Stimulated activated CD8-positive, alpha-beta memory T cell treated with anti-CD3 and anti-CD28 coated beads, Interleukin-4, amount 100 ng/mL, for 1 hour (primary cell): ENCODE results near the gene RIT1.
A peak's percentile ranks its signal among the peaks of the same experiment; 100 is the strongest.

Source experiments
- DNase-seq, 2 donors: peaks; one replicate each; pipeline ENCODE4 v3.0.0-alpha.2; 2020; ENCODE audit warnings: low read depth in 2 of 2, low spot score in 1 of 2

The RIT1 gene

GRCh38 chr1:155911156-155912055, at the start of gene RIT1:
TSS of gene RIT1 (minus strand) at chr1:155911349. CDS start at chr1:155910761, 588 bp downstream.
- DNase-seq, result peak; percentile 68 to 73

- DNase-seq, result no peak
These were observed 49.1 kb upstream of the RIT1 start for GRCh38 chr1:155960081-155960745.

- DNase-seq, result no peak
These were observed 46.3 kb upstream of the RIT1 start for GRCh38 chr1:155957411-155957915.

GRCh38 chr1:155954645-155955044, 43.5 kb upstream of the RIT1 start:
- no peak for DNase-seq

- DNase-seq, result no peak
These were observed 41.3 kb upstream of the RIT1 start for GRCh38 chr1:155952505-155952890.

GRCh38 chr1:155951753-155952504, 40.8 kb upstream of the RIT1 start:
- no peak for DNase-seq

GRCh38 chr1:155950829-155951228, 39.7 kb upstream of the RIT1 start:
- DNase-seq, result no peak

- no peak for DNase-seq
These were observed 36.6 kb upstream of the RIT1 start for GRCh38 chr1:155947741-155948140.

GRCh38 chr1:155947292-155947691, 36.1 kb upstream of the RIT1 start:
- no peak for DNase-seq

GRCh38 chr1:155946633-155947219, 35.6 kb upstream of the RIT1 start:
- no peak for DNase-seq

GRCh38 chr1:155944444-155944799, 33.3 kb upstream of the RIT1 start:
- no peak for DNase-seq

- no peak for DNase-seq
These were observed 31.5 kb upstream of the RIT1 start for GRCh38 chr1:155942578-155943141.

- DNase-seq, result no peak
These were observed 30.8 kb upstream of the RIT1 start for GRCh38 chr1:155941845-155942531.

- no peak for DNase-seq
These were observed 30.1 kb upstream of the RIT1 start, which contains the start of gene RXFP4 for GRCh38 chr1:155940993-155941844. TSS of gene RXFP4 (plus strand) at chr1:155941638. CDS start at chr1:155941710, 72 bp downstream.

GRCh38 chr1:155940482-155940992, 29.4 kb upstream of the RIT1 start:
- DNase-seq, result no peak

GRCh38 chr1:155938220-155938627, 27.1 kb upstream of the RIT1 start:
- DNase-seq, result no peak

GRCh38 chr1:155934936-155935590, 23.9 kb upstream of the RIT1 start:
- no peak for DNase-seq
